WTC11 (cell line): ENCODE measurements around the gene PRKCG. TPM values are rescaled to one million over a fixed set of nuclear protein-coding genes. Genes with fewer than 3 reads are reported as not detected.

ENCODE experiments used
- ATAC-seq: fragments of 200-7000 bp; cut with Tn5 transposase; 2 replicates; pipeline ENCODE4 v1.10.0; 2021; ENCODE audit warnings: mild to moderate bottlenecking, moderate library complexity
- CTCF ChIA-PET: fragments of 300-600 bp; sonication (Branson Sonifier 250); formaldehyde crosslinking; loops from one replicate; lab custom pipeline; 2021; ENCODE audit warnings: antibody characterized with exemption; lab: Charles Lee
- POLR2A ChIA-PET: fragments of 350-600 bp; sonication (Branson Sonifier 250); formaldehyde crosslinking; loops from one replicate; lab custom pipeline; 2021; ENCODE audit warnings: antibody characterized with exemption; lab: Charles Lee
- DNase-seq: peaks from one replicate; pipeline ENCODE4 v3.0.0; 2021; ENCODE audit warnings: low spot score
- H3K27ac Mint-ChIP-seq: 2 replicates; pipeline ENCODE4 v1.8.0; 2021; ENCODE audit warnings: mixed read lengths
- H3K27me3 Mint-ChIP-seq: 2 replicates; pipeline ENCODE4 v1.8.0; 2021; ENCODE audit warnings: low read depth, mild to moderate bottlenecking, moderate library complexity, mixed read lengths
- H3K36me3 Mint-ChIP-seq: 2 replicates; pipeline ENCODE4 v1.8.0; 2021; ENCODE audit warnings: mixed read lengths
- H3K4me1 Mint-ChIP-seq: 2 replicates; pipeline ENCODE4 v1.8.0; 2022; ENCODE audit warnings: mixed read lengths
- H3K4me3 Mint-ChIP-seq: 2 replicates; pipeline ENCODE4 v1.8.0; 2021; ENCODE audit warnings: mild to moderate bottlenecking, moderate library complexity, mixed read lengths
- H3K9me3 Mint-ChIP-seq: 2 replicates; pipeline ENCODE4 v1.8.0; 2021; ENCODE audit warnings: mixed read lengths
- ATF1 ChIP-seq: sonication (generic); formaldehyde crosslinking; IDR thresholded peaks from 2 replicates; pipeline ENCODE4 v1.8.1; 2023; ENCODE audit warnings: mild to moderate bottlenecking, moderate library complexity, missing genetic modification reagents
- CREB1 ChIP-seq: sonication (generic); formaldehyde crosslinking; IDR thresholded peaks from 2 replicates; pipeline ENCODE4 v1.8.0; 2023; ENCODE audit warnings: mild to moderate bottlenecking, missing genetic modification reagents
- CREM ChIP-seq: sonication (generic); formaldehyde crosslinking; IDR thresholded peaks from 2 replicates; pipeline ENCODE4 v1.8.1; 2022; ENCODE audit warnings: mild to moderate bottlenecking, missing genetic modification reagents, moderate library complexity
- ELF4 ChIP-seq: sonication (generic); formaldehyde crosslinking; IDR thresholded peaks from 2 replicates; pipeline ENCODE4 v1.8.1; 2022; ENCODE audit warnings: low read depth, mild to moderate bottlenecking, moderate library complexity, missing genetic modification reagents
- EMX1 ChIP-seq: fragments of 250-450 bp; sonication (Bioruptor Pico); IDR thresholded peaks from 2 replicates; pipeline ENCODE4 v1.8.0; 2021; ENCODE audit warnings: mild to moderate bottlenecking
- ETV6 ChIP-seq: sonication (generic); formaldehyde crosslinking; IDR thresholded peaks from 2 replicates; pipeline ENCODE4 v1.8.1; 2022; ENCODE audit warnings: mild to moderate bottlenecking, missing genetic modification reagents
- GRHL2 ChIP-seq: fragments of 250-450 bp; sonication (Bioruptor Pico); IDR thresholded peaks from 2 replicates; pipeline ENCODE4 v1.8.0; 2022; ENCODE audit warnings: mild to moderate bottlenecking, moderate library complexity; ENCODE audit not compliant: insufficient replicate concordance, severe bottlenecking
- GTF2I ChIP-seq: fragments of 250-450 bp; sonication (Bioruptor Pico); conservative IDR thresholded peaks from 2 replicates; pipeline ENCODE4 v1.4.0; 2021; ENCODE audit warnings: mild to moderate bottlenecking
- MXD4 ChIP-seq: fragments of 250-450 bp; sonication (Bioruptor Pico); IDR thresholded peaks from 2 replicates; pipeline ENCODE4 v1.8.0; 2021; ENCODE audit warnings: mild to moderate bottlenecking, moderate library complexity, borderline replicate concordance
- NFYB ChIP-seq: sonication (generic); formaldehyde crosslinking; conservative IDR thresholded peaks from 2 replicates; pipeline ENCODE4 v1.8.0; 2022; ENCODE audit warnings: low read depth, missing genetic modification reagents
- PRRX2 ChIP-seq: fragments of 250-450 bp; sonication (Bioruptor Pico); IDR thresholded peaks from 2 replicates; pipeline ENCODE4 v1.8.0; 2021; ENCODE audit warnings: mild to moderate bottlenecking
- SMAD3 ChIP-seq: sonication (generic); formaldehyde crosslinking; IDR thresholded peaks from 2 replicates; pipeline ENCODE4 v1.8.0; 2022; ENCODE audit warnings: missing genetic modification reagents, mild to moderate bottlenecking, borderline replicate concordance
- ZNF121 ChIP-seq: sonication (generic); formaldehyde crosslinking; IDR thresholded peaks from 2 replicates; pipeline ENCODE4 v1.8.0; 2023; ENCODE audit warnings: missing genetic modification reagents
- ZNF232 ChIP-seq: sonication (generic); formaldehyde crosslinking; IDR thresholded peaks from 2 replicates; pipeline ENCODE4 v1.8.0; 2022; ENCODE audit warnings: mild to moderate bottlenecking, missing genetic modification reagents
- ZNF416 ChIP-seq: fragments of 250-450 bp; sonication (Bioruptor Pico); IDR thresholded peaks from 2 replicates; pipeline ENCODE4 v1.9.0; 2021; ENCODE audit warnings: mild to moderate bottlenecking, inconsistent platforms
- total RNA-seq: library from RNA; stranded (reverse); gene quantifications from 3 replicates; pipeline ENCODE4 v1.2.3, GENCODE V29; 2021
- TF ChIP-seq, protein P1 (sequence below): sonication (generic); formaldehyde crosslinking; IDR thresholded peaks from 2 replicates; pipeline ENCODE4 v1.8.1; 2023; ENCODE audit warnings: mild to moderate bottlenecking, missing genetic modification reagents
- TF ChIP-seq, protein P2 (sequence below): sonication (generic); formaldehyde crosslinking; IDR thresholded peaks from 2 replicates; pipeline ENCODE4 v1.8.1; 2022; ENCODE audit warnings: missing genetic modification reagents, borderline replicate concordance
- TF ChIP-seq, protein P3 (sequence below): sonication (generic); formaldehyde crosslinking; IDR thresholded peaks from 2 replicates; pipeline ENCODE4 v1.8.0; 2022; ENCODE audit warnings: mild to moderate bottlenecking, missing genetic modification reagents
- TF ChIP-seq, protein P4 (sequence below): sonication (generic); formaldehyde crosslinking; IDR thresholded peaks from 2 replicates; pipeline ENCODE4 v1.8.1; 2022; ENCODE audit warnings: low read depth, mild to moderate bottlenecking, moderate library complexity, missing genetic modification reagents, borderline replicate concordance
- TF ChIP-seq, protein P5 (sequence below): sonication (generic); formaldehyde crosslinking; conservative IDR thresholded peaks from 2 replicates; pipeline ENCODE4 v1.8.1; 2023; ENCODE audit warnings: mild to moderate bottlenecking, low read depth, missing genetic modification reagents, moderate library complexity
- TF ChIP-seq, protein P6 (sequence below): sonication (generic); formaldehyde crosslinking; IDR thresholded peaks from 2 replicates; pipeline ENCODE4 v1.8.1; 2022; ENCODE audit warnings: mild to moderate bottlenecking, missing genetic modification reagents, moderate library complexity, borderline replicate concordance

PRKCG gene
- total RNA-seq, 1 experiment from 2014 or later, result 23.0 TPM

DNA sequence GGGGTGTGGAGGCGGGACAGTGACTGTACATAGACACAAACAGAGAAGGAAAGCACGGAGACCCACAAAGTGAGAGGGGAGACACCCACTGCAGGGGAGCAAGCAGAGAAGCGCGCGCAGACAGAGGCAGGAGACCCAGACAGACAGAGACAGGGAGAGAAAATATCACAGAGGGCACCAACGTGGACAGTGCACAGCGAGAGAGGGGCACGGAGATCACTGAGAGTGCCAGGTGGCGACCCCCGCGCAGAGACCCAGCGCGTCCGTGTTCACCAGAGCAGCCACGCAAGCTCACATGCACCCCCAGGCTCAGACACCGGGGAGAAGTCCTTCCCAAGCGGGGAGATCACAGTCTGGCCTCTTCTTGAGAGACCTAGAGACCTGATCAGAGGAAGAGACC is 25.7 kb downstream of the PRKCG start:
- Mint-ChIP-seq H3K36me3 (0 out of 2 replicates have a peak, but pooled peaks cover 4% of the 10 kb centered on the region), H3K4me3 (peak overlapping the region; percentile 88), H3K27ac (no peak overlapping the region), H3K27me3 (peaks cover 70% of the 10 kb centered on the region), H3K4me1 (peaks cover 41% of the 10 kb centered on the region), H3K9me3 (no peaks in the 10 kb centered on the region)
- TF ChIP-seq EMX1 (CRISPR knock-in tag) (no peak), ZNF416 (CRISPR knock-in tag) (0 out of 2 replicates have a peak, but pooled peaks have one; percentile 58), GRHL2 (no peak)
- ATAC-seq (no peak), DNase-seq (no peak)
- ChIA-PET CTCF (interaction anchor here (0.8 to 3.2 kb wide), 13 partner anchors 9 to 124 kb away, joined by 3 to 21 read pairs (median 7); partner anchors contain the start of genes MYADM and PRKCG), POLR2A (interaction anchor here (0.8 to 2.0 kb wide), 5 partner anchors 18 to 252 kb away, joined by 3 to 8 read pairs (median 5); partner anchors contain the start of genes LENG1 and MYADM)

DNA sequence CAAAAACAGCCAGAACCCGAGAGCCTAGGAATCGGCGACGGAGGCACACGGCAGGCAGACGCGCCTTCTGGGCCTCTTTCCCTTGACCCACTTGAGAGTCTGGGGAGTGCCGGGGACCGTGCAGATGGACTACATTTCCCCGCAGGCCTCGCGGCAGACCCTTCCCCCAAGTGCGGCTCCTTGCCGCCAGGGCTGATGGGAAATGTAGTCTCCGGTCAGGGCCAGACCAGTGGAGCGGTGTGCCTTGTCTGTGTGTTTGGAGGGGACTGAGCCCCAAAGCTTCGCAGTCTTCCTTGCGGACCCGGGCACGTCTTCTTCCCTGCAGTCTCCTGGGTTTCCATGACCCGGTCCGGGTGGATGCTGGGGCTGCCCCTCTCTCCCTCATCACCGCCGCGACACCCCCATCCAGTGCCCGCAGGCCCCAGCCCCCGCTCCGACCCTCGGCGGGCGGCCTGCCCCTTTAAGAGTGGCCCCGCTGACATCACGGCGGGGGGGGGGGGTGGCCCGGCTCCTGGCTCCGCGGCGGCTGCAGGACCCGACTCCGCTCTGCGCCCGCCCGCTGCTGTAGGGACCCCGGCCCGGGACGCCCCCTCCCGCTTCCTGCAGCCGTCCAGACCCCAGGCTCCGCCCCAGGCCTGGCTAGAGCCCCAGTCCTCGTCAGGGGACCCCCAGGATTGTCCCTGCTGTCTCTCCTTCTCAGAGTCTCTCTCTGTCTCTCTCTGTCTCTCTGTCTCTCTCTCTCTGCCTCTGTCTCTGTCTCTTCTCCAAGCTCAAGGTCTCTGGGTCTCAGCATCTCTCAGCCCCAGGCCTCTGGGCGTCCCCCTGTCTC is 26.3 kb downstream of the PRKCG start:
- Mint-ChIP-seq H3K36me3 (0 out of 2 replicates have a peak, but pooled peaks cover 5% of the 10 kb centered on the region), H3K27ac (peak overlapping the region; percentile 92), H3K9me3 (no peaks in the 10 kb centered on the region), H3K4me3 (peak overlapping the region; percentile 88), H3K27me3 (peaks cover 68% of the 10 kb centered on the region), H3K4me1 (peaks cover 41% of the 10 kb centered on the region)
- ChIA-PET POLR2A (interaction anchor here (1.0 to 2.0 kb wide), 4 partner anchors 18 to 72 kb away, joined by 3 to 8 read pairs (median 6); partner anchors contain the start of gene MYADM), CTCF (interaction anchor here (0.6 to 3.2 kb wide), 13 partner anchors 9 to 123 kb away, joined by 3 to 21 read pairs (median 4); partner anchors contain the start of genes MYADM and PRKCG)
- DNase-seq, result peak; percentile 94
- ATAC-seq, result peak; percentile 75
- TF ChIP-seq PRRX2 (CRISPR knock-in tag) (no peak), ZNF121 (CRISPR knock-in tag) (no peak), CREB1 (CRISPR knock-in tag) (no peak), SMAD3 (CRISPR knock-in tag) (no peak), ATF1 (CRISPR knock-in tag) (no peak), GTF2I (CRISPR knock-in tag) (no peak), ELF4 (CRISPR knock-in tag) (peak; percentile 87), ETV6 (CRISPR knock-in tag) (0 out of 2 replicates have a peak, but pooled peaks have one; percentile 13), NFYB (no peak), ZNF232 (no peak), MXD4 (CRISPR knock-in tag) (no peak), CREM (CRISPR knock-in tag) (peak; percentile 34; the same call in 1 of the 2 replicates)
- TF ChIP-seq, protein P1, sequence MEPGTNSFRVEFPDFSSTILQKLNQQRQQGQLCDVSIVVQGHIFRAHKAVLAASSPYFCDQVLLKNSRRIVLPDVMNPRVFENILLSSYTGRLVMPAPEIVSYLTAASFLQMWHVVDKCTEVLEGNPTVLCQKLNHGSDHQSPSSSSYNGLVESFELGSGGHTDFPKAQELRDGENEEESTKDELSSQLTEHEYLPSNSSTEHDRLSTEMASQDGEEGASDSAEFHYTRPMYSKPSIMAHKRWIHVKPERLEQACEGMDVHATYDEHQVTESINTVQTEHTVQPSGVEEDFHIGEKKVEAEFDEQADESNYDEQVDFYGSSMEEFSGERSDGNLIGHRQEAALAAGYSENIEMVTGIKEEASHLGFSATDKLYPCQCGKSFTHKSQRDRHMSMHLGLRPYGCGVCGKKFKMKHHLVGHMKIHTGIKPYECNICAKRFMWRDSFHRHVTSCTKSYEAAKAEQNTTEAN (CRISPR knock-in tag), result no peak
- TF ChIP-seq, protein P2, sequence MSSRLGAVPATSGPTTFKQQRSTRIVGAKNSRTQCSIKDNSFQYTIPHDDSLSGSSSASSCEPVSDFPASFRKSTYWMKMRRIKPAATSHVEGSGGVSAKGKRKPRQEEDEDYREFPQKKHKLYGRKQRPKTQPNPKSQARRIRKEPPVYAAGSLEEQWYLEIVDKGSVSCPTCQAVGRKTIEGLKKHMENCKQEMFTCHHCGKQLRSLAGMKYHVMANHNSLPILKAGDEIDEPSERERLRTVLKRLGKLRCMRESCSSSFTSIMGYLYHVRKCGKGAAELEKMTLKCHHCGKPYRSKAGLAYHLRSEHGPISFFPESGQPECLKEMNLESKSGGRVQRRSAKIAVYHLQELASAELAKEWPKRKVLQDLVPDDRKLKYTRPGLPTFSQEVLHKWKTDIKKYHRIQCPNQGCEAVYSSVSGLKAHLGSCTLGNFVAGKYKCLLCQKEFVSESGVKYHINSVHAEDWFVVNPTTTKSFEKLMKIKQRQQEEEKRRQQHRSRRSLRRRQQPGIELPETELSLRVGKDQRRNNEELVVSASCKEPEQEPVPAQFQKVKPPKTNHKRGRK, result no peak
- TF ChIP-seq, protein P3, sequence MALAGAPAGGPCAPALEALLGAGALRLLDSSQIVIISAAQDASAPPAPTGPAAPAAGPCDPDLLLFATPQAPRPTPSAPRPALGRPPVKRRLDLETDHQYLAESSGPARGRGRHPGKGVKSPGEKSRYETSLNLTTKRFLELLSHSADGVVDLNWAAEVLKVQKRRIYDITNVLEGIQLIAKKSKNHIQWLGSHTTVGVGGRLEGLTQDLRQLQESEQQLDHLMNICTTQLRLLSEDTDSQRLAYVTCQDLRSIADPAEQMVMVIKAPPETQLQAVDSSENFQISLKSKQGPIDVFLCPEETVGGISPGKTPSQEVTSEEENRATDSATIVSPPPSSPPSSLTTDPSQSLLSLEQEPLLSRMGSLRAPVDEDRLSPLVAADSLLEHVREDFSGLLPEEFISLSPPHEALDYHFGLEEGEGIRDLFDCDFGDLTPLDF (CRISPR knock-in tag), result no peak
- TF ChIP-seq, protein P4, sequence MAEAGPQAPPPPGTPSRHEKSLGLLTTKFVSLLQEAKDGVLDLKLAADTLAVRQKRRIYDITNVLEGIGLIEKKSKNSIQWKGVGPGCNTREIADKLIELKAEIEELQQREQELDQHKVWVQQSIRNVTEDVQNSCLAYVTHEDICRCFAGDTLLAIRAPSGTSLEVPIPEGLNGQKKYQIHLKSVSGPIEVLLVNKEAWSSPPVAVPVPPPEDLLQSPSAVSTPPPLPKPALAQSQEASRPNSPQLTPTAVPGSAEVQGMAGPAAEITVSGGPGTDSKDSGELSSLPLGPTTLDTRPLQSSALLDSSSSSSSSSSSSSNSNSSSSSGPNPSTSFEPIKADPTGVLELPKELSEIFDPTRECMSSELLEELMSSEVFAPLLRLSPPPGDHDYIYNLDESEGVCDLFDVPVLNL, result no peak
- TF ChIP-seq, protein P5, sequence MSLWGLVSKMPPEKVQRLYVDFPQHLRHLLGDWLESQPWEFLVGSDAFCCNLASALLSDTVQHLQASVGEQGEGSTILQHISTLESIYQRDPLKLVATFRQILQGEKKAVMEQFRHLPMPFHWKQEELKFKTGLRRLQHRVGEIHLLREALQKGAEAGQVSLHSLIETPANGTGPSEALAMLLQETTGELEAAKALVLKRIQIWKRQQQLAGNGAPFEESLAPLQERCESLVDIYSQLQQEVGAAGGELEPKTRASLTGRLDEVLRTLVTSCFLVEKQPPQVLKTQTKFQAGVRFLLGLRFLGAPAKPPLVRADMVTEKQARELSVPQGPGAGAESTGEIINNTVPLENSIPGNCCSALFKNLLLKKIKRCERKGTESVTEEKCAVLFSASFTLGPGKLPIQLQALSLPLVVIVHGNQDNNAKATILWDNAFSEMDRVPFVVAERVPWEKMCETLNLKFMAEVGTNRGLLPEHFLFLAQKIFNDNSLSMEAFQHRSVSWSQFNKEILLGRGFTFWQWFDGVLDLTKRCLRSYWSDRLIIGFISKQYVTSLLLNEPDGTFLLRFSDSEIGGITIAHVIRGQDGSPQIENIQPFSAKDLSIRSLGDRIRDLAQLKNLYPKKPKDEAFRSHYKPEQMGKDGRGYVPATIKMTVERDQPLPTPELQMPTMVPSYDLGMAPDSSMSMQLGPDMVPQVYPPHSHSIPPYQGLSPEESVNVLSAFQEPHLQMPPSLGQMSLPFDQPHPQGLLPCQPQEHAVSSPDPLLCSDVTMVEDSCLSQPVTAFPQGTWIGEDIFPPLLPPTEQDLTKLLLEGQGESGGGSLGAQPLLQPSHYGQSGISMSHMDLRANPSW (CRISPR knock-in tag), result no peak
- TF ChIP-seq, protein P6, sequence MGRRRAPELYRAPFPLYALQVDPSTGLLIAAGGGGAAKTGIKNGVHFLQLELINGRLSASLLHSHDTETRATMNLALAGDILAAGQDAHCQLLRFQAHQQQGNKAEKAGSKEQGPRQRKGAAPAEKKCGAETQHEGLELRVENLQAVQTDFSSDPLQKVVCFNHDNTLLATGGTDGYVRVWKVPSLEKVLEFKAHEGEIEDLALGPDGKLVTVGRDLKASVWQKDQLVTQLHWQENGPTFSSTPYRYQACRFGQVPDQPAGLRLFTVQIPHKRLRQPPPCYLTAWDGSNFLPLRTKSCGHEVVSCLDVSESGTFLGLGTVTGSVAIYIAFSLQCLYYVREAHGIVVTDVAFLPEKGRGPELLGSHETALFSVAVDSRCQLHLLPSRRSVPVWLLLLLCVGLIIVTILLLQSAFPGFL (CRISPR knock-in tag), result no peak
